ENCODE results near the gene MSANTD7.

DNA sequence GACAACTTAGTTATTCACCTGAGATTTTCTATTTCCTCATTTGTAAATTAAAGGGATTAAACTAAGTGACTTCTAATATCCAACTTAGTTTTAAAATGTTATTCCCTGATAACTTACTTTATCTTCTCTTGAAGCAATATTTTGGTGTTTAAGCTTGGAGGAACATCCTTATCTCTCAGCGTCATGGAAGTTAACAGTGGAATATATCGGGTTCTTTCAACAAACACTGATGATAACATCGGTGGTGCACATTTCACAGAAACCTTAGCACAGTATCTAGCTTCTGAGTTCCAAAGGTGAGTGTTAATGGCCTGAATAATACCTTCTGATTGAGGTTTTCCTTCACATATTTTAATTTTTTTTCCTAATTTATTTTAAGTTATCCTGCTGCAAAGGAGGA is 14.1 kb downstream of the MSANTD7 start:
- TF ChIP-seq, protein P1, sequence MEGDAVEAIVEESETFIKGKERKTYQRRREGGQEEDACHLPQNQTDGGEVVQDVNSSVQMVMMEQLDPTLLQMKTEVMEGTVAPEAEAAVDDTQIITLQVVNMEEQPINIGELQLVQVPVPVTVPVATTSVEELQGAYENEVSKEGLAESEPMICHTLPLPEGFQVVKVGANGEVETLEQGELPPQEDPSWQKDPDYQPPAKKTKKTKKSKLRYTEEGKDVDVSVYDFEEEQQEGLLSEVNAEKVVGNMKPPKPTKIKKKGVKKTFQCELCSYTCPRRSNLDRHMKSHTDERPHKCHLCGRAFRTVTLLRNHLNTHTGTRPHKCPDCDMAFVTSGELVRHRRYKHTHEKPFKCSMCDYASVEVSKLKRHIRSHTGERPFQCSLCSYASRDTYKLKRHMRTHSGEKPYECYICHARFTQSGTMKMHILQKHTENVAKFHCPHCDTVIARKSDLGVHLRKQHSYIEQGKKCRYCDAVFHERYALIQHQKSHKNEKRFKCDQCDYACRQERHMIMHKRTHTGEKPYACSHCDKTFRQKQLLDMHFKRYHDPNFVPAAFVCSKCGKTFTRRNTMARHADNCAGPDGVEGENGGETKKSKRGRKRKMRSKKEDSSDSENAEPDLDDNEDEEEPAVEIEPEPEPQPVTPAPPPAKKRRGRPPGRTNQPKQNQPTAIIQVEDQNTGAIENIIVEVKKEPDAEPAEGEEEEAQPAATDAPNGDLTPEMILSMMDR (IDR thresholded peaks at IDR 0.05; ENCODE audit: low read depth, low read length, poor library complexity, severe bottlenecking), result no peak
- TF ChIP-seq EZH2phosphoT487 (IDR thresholded peaks at IDR 0.05; ENCODE audit: borderline replicate concordance, low read length), result no peak
